Medulla oblongata (tissue), 1 donor: Measurements from ENCODE around the gene ADISSP.
A peak's percentile ranks its signal among the peaks of the same experiment; 100 is the strongest.

Experiments used
- DNase-seq: peaks from one replicate; pipeline ENCODE4 v3.0.0-alpha.2; 2015; ENCODE audit errors: extremely low spot score

Gene ADISSP

GRCh38 chr20:3781153-3781910, 13.8 kb upstream of the ADISSP start, which contains the start of gene SPEF1:
Gene SPEF1, minus strand, starts transcription at chr20:3781448. Its CDS starts 161 bp downstream, at chr20:3781287.
- peak; percentile 96 for DNase-seq

GRCh38 chr20:3778976-3779375, 11.4 kb upstream of the ADISSP start:
- no peak for DNase-seq

GRCh38 chr20:3777716-3778629, 10.4 kb upstream of the ADISSP start:
- no peak for DNase-seq

GRCh38 chr20:3777381-3777715, 9.8 kb upstream of the ADISSP start:
- DNase-seq: no peak

GRCh38 chr20:3775457-3776108, 8.0 kb upstream of the ADISSP start:
- DNase-seq: no peak

GRCh38 chr20:3771552-3772058, 4.1 kb upstream of the ADISSP start:
- no peak for DNase-seq

GRCh38 chr20:3768342-3769130, 983 bp upstream of the ADISSP start:
- DNase-seq: peak; percentile 82

- DNase-seq: no peak
Observed at GRCh38 chr20:3767110-3767426, 485 bp downstream of the ADISSP start.

- DNase-seq: no peak
Observed at GRCh38 chr20:3766422-3767109, 987 bp downstream of the ADISSP start.

GRCh38 chr20:3765171-3765882, 2.2 kb downstream of the ADISSP start:
- DNase-seq: no peak

- DNase-seq: no peak
Observed at GRCh38 chr20:3764659-3765058, 2.9 kb downstream of the ADISSP start.

GRCh38 chr20:3763671-3764601, 3.6 kb downstream of the ADISSP start:
- no peak for DNase-seq

- DNase-seq: no peak
Observed at GRCh38 chr20:3760655-3761348, 6.8 kb downstream of the ADISSP start.

GRCh38 chr20:3759884-3760283, 7.7 kb downstream of the ADISSP start:
- no peak for DNase-seq

- DNase-seq: no peak
Observed at GRCh38 chr20:3759316-3759823, 8.2 kb downstream of the ADISSP start.

- no peak for DNase-seq
Observed at GRCh38 chr20:3758566-3758965, 9.0 kb downstream of the ADISSP start.

- no peak for DNase-seq
Observed at GRCh38 chr20:3757268-3757667, 10.3 kb downstream of the ADISSP start.

GRCh38 chr20:3755814-3756480, 11.6 kb downstream of the ADISSP start:
- peak; percentile 85 for DNase-seq
